Stimulated activated CD8-positive, alpha-beta memory T cell treated with anti-CD3 and anti-CD28 coated beads, Interleukin-15, amount 100 ng/mL, for 1 hour (primary cell): ENCODE results near the gene LATS1.
"Not testable (repeated sequence)": the region's sequence is repeated elsewhere in the genome, so short reads cannot be mapped to it uniquely, and the experiment has no call there.

Source experiments
- DNase-seq: peaks from one replicate; pipeline ENCODE4 v3.0.0-alpha.2; 2020; ENCODE audit warnings: low read depth

Gene LATS1

GRCh38 chr6:149717588-149718458, at the start of gene LATS1:
LATS1 (minus strand) TSS chr6:149718101; CDS start chr6:149702126, 15,975 bp downstream.
- DNase-seq = peak; percentile 86

DNA sequence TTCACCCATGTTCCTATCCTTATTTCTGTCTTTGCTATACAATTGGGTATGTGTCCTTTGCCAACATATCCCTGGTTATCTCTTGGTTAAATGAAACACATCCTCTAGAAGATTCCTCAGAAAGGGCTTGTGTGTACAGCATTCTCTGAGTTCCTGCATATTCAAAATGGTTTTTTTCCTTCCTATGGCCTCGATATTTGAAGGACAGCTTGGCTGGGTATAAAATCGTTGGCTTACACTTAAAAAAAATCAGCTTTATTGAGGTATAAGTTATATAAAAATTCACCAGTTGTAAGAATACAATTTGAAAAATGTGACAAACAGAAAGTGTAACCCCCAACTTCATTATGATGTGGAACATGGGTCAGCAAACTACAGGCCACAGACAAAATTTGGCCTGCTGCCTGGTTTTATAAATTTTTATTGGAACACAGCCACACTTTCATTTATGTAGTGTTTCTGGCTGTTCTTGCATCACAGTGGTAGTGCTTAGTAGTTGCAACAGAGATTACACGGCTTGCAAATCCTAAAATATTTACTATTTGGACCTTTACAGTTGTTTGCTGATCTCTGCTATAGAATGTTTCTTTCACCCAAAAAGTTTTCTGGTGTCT, 48.4 kb upstream of the LATS1 start:
- DNase-seq = no peak

DNA sequence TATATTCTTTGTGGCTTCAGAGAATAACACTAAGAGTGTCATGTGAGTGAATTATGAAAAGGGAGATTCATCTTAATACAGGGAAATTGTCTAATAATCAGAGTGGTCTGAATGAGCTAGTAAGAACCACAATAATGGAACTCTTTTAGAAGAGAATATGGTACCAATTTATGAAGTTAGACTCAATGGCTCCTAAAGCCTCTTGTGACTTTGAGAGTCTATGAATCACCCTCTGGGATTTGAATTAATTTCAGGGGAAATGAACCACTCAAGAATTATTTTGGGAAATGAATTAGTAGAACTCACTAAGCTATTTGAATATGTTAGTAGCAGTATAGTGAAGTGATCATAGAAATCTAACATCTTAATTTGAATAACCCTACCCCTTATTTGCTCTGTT, 46.0 kb upstream of the LATS1 start:
- DNase-seq = no peak

GRCh38 chr6:149761438-149761837, 43.5 kb upstream of the LATS1 start:
- DNase-seq = no peak

DNA sequence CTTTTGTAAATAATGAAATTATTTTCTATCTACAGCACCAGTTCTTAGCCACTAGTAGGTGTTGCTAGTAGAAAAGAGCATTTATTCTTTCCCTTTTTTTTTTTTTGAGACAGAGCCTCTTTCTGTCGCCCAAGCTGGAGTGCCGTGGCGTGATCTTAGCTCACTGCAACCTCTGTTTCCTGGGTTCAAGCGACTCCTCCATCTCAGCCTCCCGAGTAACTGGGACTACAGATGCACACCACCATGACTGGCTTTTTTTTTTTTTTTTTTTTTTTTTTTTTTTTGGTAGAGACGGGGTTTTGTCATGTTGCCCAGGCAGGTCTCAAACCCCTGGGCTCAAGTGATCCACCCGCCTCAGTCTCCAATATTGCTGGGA, 38.3 kb upstream of the LATS1 start:
- DNase-seq = no peak

GRCh38 chr6:149755300-149756260, 37.7 kb upstream of the LATS1 start:
- no peak for DNase-seq

- no peak for DNase-seq
These were observed 36.6 kb upstream of the LATS1 start for GRCh38 chr6:149754548-149754947.

DNA sequence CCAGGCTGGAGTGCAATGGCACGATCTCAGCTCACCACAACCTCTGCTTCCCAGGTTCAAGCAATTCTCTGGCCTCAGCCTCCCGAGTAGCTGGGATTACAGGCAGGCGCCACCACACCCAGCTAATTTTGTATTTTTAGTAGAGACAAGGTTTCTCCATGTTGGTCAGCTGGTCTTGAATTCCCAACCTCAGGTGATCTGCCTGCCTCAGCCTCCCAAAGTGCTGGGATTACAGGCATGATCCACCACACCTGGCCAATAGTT, 35.4 kb upstream of the LATS1 start:
- DNase-seq = not testable (repeated sequence)

DNA sequence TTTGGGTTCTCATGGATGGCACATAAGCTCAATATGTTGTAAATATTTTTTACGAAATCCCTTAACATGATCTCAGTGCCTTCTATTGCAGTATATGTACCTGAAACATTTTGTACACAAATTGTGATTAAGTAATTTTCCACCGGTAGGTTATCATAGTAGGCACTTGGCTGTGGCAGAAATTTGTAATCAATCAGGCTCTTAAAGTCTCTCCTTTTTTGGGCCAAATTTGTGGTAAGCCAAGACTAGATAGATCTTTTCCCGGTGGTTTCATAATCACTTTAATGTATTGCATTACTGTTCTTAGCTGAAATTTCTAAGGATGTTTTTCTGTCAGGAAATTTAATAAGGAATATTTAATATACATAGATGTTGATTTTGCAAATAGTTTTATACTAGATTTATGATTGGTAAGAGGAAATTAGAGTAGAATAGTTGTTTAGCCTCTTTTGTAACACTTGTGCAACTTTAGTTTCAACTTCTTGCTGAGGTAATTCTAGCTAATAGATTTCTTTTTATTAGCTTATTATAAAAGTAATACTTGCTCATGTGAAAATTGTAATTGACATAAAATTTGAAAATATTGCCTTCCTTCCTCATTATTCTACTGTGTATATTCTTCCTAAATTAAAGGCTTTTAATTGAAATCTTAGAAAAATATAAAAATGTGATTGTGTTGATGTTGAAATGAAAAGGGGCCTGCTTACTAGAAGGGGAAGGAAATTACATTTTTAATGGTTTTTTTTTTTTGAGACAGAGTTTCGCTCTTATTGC, 34.9 kb upstream of the LATS1 start:
- DNase-seq = no peak

GRCh38 chr6:149751920-149752319, 34.0 kb upstream of the LATS1 start:
- not testable (repeated sequence) for DNase-seq

- DNase-seq = no peak
These were observed 33.3 kb upstream of the LATS1 start for GRCh38 chr6:149751239-149751638.

- DNase-seq = peak; percentile 4
These were observed 32.3 kb upstream of the LATS1 start for GRCh38 chr6:149750136-149750609.

DNA sequence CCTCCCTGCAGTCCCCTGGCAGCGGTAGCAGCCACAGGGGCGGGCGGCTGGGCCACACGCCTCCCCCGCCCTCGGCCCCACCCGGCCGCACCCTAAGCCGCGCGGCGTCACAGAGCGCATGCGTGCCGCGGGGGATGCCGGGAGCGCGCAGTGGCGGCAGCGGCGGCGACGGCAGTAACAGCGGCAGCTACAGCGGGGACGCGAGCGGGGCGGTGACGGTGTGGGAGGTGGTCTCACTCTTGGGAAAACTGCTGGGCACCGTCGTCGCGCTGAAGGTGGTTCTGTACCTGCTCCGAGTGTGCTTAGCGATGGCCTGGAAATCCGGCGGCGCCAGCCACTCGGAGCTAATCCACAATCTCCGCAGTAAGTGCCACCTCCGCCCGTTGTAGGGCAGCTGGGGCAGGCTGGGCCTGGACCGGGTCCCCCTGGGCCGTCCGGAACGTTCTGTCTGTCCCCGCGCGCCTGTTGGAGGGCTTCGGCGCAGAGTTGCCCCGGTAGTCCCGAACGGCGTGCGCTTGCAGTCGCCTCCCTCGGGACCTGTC, 31.8 kb upstream of the LATS1 start, which contains the start of gene PCMT1:
TSS of gene PCMT1 (plus strand) at position 148 of the 542 bp plus-strand sequence. CDS start at position 309, 161 bp downstream.
- peak; percentile 73 for DNase-seq

- not testable (repeated sequence) for DNase-seq
These were observed 31.2 kb upstream of the LATS1 start for GRCh38 chr6:149749082-149749593.

DNA sequence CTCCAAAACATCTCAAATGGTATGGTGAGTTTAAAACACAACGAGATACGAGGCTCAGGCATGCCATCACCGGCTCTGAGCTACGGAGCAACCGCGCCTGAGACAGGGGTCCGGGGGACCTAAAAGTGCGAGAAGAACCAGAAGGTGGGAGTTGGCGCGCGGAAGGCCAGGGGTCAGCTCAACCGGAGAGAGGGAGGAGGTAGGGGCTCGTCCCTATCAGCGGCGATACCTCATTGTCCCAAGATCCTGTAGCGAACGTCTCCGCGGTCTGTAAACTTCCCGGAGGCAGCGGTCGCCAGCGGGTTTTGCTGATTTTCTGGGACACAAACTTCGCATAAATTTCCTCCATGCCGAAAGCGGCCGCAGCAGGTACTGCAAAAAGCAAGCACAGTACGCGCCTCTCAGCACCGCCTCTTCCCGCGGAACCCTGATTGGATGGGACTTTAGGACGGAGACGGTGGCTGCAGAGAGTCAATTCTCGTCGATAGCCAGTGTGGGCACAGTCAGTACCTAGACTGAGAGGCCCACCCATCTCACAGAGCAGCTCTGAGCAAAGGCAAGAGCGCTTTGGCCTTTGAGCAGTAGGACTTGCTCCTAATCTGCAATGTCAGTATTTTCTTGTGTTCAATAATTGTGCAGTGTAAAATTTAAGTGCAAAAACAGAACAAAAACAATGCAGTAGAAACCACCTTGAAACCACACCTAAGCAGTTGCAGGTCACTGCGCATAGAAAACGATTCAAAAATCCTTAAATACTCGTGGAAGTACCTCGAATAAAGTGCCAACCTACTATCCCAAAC, 28.4 kb upstream of the LATS1 start, which contains the start of gene NUP43:
TSS of gene NUP43 (minus strand) at position 383 of the 800 bp plus-strand sequence. CDS start at position 349, 34 bp downstream.
- peak; percentile 89 for DNase-seq

- not testable (repeated sequence) for DNase-seq
These were observed 27.4 kb upstream of the LATS1 start for GRCh38 chr6:149745252-149745651.

DNA sequence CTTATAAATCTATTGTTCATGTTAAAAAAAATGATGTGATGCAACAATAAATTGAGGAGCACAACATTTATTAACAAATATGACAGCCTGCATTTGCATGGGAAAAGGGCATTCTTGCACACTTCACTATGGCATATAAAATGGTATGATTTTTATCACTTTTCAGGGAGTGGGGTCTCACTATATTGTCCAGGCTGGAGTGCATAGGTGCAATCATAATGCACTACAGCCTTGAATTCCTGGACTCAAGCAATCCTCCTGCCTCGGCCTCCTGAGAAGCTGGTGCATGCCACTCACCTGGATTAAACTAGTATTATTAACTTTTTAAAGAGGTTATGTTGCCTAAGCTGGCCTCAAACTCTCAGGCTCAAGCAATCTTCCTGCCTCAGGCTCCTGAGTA, 17.0 kb upstream of the LATS1 start:
- no peak for DNase-seq

- no peak for DNase-seq
These were observed 15.3 kb upstream of the LATS1 start for GRCh38 chr6:149733089-149733720.

DNA sequence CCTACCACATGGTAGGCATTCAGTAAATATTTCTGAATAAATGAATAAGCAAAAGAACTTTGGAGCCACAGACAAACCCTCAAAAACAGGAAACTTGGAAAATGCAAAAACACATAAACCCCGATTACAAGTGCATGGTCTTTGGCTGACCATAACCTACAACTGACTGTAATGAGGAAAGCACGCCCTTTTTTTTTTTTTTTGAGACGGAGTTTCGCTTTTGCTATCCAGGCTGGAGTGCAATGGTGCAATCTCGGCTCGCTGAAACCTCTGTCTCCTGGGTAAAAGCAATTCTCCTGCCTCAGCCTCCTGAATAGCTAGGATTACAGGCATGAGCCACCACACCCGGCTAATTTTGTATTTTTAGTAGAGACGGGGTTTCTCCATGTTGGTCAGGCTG, 11.9 kb upstream of the LATS1 start:
- DNase-seq = no peak
